ENCODE data around the gene ARPC1A. TPM values are rescaled to one million over a fixed set of nuclear protein-coding genes. Genes with fewer than 3 reads are reported as not detected.

ARPC1A gene
- total and polyA plus RNA-seq, 2 donors (not counting 1 experiment from before 2014, with no cell fraction given) = 184 to 226 TPM

GRCh38 chr7:99374111-99375064 lies 48.7 kb downstream of the ARPC1A start, which contains the start of gene ARPC1B:
Gene ARPC1B, plus strand, starts transcription at chr7:99374730. Its CDS starts 10,985 bp downstream, at chr7:99385715.
- Histone ChIP-seq H2AFZ (ENCODE audit: low read length) (peak within 1 kb of the TSS; percentile 21), H3K79me2 (ENCODE audit: control insufficient read depth, insufficient read depth, low read length) (peaks cover 20% of the 10 kb centered on the region), H3K9ac (ENCODE audit: insufficient read depth, low read length) (peak within 1 kb of the TSS; percentile 51), H3K27ac (ENCODE audit: insufficient read depth, low read length) (peak within 1 kb of the TSS; percentile 47), H3K4me1 (ENCODE audit: control insufficient read depth, extremely low read depth, insufficient read depth, low read length) (peaks cover 8% of the 10 kb centered on the region), H4K20me1 (ENCODE audit: control insufficient read depth, extremely low read depth, insufficient read depth, low read length) (no peaks in the 10 kb centered on the region), H3K9me3 (ENCODE audit: control insufficient read depth, insufficient read depth, low read depth, low read length) (no peaks in the 10 kb centered on the region), H3K36me3 (ENCODE audit: control insufficient read depth, insufficient read depth, low read length) (peaks cover 6% of the 10 kb centered on the region), H3K4me2 (ENCODE audit: extremely low read depth, insufficient read depth, low read length) (peak within 1 kb of the TSS; percentile 72), H3K4me3 (replicated peaks in 1 of 4; ENCODE audit: control extremely low read depth in 1 of 4, insufficient read depth in 1 of 4, low read depth in 3 of 4, low read length in 4 of 4) (peak within 1 kb of the TSS; percentile 51 to 75 (median 64)), H3K27me3 (ENCODE audit: control insufficient read depth, insufficient read depth, low read length) (no peaks in the 10 kb centered on the region)
- DNase-seq (ENCODE audit: low read depth in 2 of 2) = peak; percentile 55 to 74
- TF ChIP-seq EZH2 (IDR thresholded peaks at IDR 0.05; ENCODE audit: low read length, missing control alignments) (no peak), CTCF (conservative IDR thresholded peaks at IDR 0.05 in 1 of 2, IDR thresholded peaks at IDR 0.05 in 1 of 2; ENCODE audit: low read depth in 1 of 2, low read length in 2 of 2) (no peak)

- H3K4me3 ChIP-seq (replicated peaks in 1 of 4; ENCODE audit: control extremely low read depth in 1 of 4, insufficient read depth in 1 of 4, low read depth in 3 of 4, low read length in 4 of 4) = peak overlapping the region; percentile 51 to 75 (median 64)
- no peak overlapping the region for H2AFZ ChIP-seq (ENCODE audit: low read length)
- H3K4me2 ChIP-seq (ENCODE audit: extremely low read depth, insufficient read depth, low read length) = peak overlapping the region; percentile 64
- peak overlapping the region; percentile 51 for H3K9ac ChIP-seq (ENCODE audit: insufficient read depth, low read length)
- no peaks in the 10 kb centered on the region for H3K9me3 ChIP-seq (ENCODE audit: control insufficient read depth, insufficient read depth, low read depth, low read length)
- peak; percentile 65 for DNase-seq (ENCODE audit: low read depth in 2 of 2)
- no peak for TF ChIP-seq CTCF (conservative IDR thresholded peaks at IDR 0.05 in 1 of 2, IDR thresholded peaks at IDR 0.05 in 1 of 2; ENCODE audit: low read depth in 1 of 2, low read length in 2 of 2)
- TF ChIP-seq EZH2 (IDR thresholded peaks at IDR 0.05; ENCODE audit: low read length, missing control alignments) = no peak
- peaks cover 5% of the 10 kb centered on the region for H3K36me3 ChIP-seq (ENCODE audit: control insufficient read depth, insufficient read depth, low read length)
- peaks cover 15% of the 10 kb centered on the region for H3K4me1 ChIP-seq (ENCODE audit: control insufficient read depth, extremely low read depth, insufficient read depth, low read length)
- H3K79me2 ChIP-seq (ENCODE audit: control insufficient read depth, insufficient read depth, low read length) = peaks cover 27% of the 10 kb centered on the region
- no peaks in the 10 kb centered on the region for H3K27me3 ChIP-seq (ENCODE audit: control insufficient read depth, insufficient read depth, low read length)
- peak overlapping the region; percentile 47 for H3K27ac ChIP-seq (ENCODE audit: insufficient read depth, low read length)
- H4K20me1 ChIP-seq (ENCODE audit: control insufficient read depth, extremely low read depth, insufficient read depth, low read length) = no peaks in the 10 kb centered on the region
These were observed 49.5 kb downstream of the ARPC1A start for GRCh38 chr7:99375070-99375807.

Measured in fibroblast of lung (primary cell).